Cardiac muscle cell (in vitro differentiated cells and primary cell): ENCODE results near the gene DEPDC5. TPM values are rescaled to one million over a fixed set of nuclear protein-coding genes. Genes with fewer than 3 reads are reported as not detected.
"Not testable (repeated sequence)": the region's sequence is repeated elsewhere in the genome, so short reads cannot be mapped to it uniquely, and the experiment has no call there.

Source experiments
- DNase-seq, 2 donors: peaks; one replicate each; pipeline versions ENCODE4 v3.0.0 to v3.0.0-alpha.2; 2010 to 2017; ENCODE audit warnings: low read depth in 1 of 2, low spot score in 1 of 2
- H3K27ac ChIP-seq: fragments of 200-600 bp; sonication (generic); 2 replicates; pipeline ENCODE4 v1.5.1; 2016
- H3K27me3 ChIP-seq: fragments of 200-600 bp; sonication (generic); 2 replicates; pipeline ENCODE4 v1.6.0; 2016; ENCODE audit warnings: control low read depth
- H3K36me3 ChIP-seq: fragments of 200-600 bp; sonication (generic); 2 replicates; pipeline ENCODE4 v1.5.1; 2016; ENCODE audit warnings: control low read depth
- H3K4me1 ChIP-seq: fragments of 200-600 bp; sonication (generic); 2 replicates; pipeline ENCODE4 v1.8.1; 2017; ENCODE audit warnings: low read depth, mild to moderate bottlenecking, mixed run types
- H3K4me3 ChIP-seq: fragments of 200-600 bp; sonication (generic); 2 replicates; pipeline ENCODE4 v1.5.1; 2016; ENCODE audit warnings: mild to moderate bottlenecking
- H3K9me3 ChIP-seq: fragments of 200-600 bp; sonication (generic); 2 replicates; pipeline ENCODE4 v1.5.1; 2017; ENCODE audit warnings: low read depth, mild to moderate bottlenecking, control low read depth
- CTCF ChIP-seq: IDR thresholded peaks from 2 replicates; pipeline ENCODE4 v1.5.1; 2012; ENCODE audit warnings: low read depth, mild to moderate bottlenecking, low read length
- polyA plus RNA-seq: library from polyadenylated mRNA; unstranded; fragments of >200 nt; fragmentation: Nextera tagmentation; extraction: Ambion mirVana; gene quantifications from 2 replicates; pipeline ENCODE4 v1.2.1, GENCODE V29; 2016
- total RNA-seq: library from RNA; depleted of rRNA; stranded (reverse); fragments of >200 nt; gene quantifications from 2 replicates; pipeline ENCODE4 v1.2.3, GENCODE V29; 2016

DEPDC5 gene
- total and polyA plus RNA-seq, 2 experiments from 2014 or later = 18.2 to 30.6 TPM

DNA sequence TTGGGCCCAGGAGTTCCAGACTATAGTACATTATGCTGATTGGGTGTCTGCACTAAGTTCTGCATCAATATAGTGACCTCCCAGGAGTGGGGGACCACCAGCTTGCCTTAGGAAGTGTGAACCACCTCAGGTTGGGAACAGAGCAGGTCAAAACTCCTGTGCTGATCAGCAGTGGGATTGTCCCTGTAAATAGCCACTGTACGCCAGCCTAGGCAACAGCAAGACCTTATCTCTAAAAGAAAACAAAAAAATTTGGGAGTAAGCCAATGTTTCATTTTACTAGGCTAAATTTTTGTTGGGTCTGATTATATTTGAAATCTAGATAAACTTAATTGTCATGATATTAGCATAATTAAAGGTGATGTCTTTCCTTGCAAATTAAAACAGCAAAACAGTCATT lies 3.4 kb downstream of the DEPDC5 start:
- H3K4me3 ChIP-seq = no peak overlapping the region
- no peak for TF ChIP-seq CTCF
- no peaks in the 10 kb centered on the region for H3K9me3 ChIP-seq
- peak in 1 of 2 donors; percentile 23 for DNase-seq
- H3K36me3 ChIP-seq = peaks cover 8% of the 10 kb centered on the region
- no peaks in the 10 kb centered on the region for H3K27me3 ChIP-seq
- H3K27ac ChIP-seq = no peak overlapping the region
- H3K4me1 ChIP-seq = peaks cover 12% of the 10 kb centered on the region

- H3K27me3 ChIP-seq, H3K4me3 ChIP-seq, H3K9me3 ChIP-seq, H3K36me3 ChIP-seq, H3K27ac ChIP-seq, DNase-seq, H3K4me1 ChIP-seq: not testable (repeated sequence)
Measured at GRCh38 chr22:31758860-31759259, 5.0 kb downstream of the DEPDC5 start.

DNA sequence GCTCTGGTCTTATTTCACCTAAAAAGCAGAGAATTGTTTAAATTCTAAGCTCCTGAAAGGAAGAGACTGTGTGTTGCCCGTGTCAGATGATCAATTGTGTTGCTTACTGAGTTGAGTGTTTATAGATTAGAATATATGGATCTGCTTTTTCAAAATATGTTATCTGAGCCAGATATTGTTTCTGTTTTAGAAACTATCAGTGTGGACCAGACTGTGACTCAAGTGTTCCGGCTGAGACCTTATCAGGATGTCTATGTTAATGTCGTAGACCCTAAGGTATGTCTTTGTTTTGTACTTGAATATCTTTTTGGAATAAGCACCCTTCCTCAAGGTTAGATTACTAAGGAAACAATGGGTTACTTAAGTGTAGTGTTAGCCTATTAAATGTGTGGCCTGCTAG lies 11.0 kb downstream of the DEPDC5 start:
- H3K36me3 ChIP-seq = peaks cover 27% of the 10 kb centered on the region
- no peak overlapping the region for H3K27ac ChIP-seq
- DNase-seq = no peak
- H3K4me1 ChIP-seq = no peaks in the 10 kb centered on the region
- H3K9me3 ChIP-seq = no peaks in the 10 kb centered on the region
- TF ChIP-seq CTCF = no peak
- H3K27me3 ChIP-seq = no peaks in the 10 kb centered on the region
- no peak overlapping the region for H3K4me3 ChIP-seq

GRCh38 chr22:31768422-31769059 lies 14.7 kb downstream of the DEPDC5 start:
- Histone ChIP-seq H3K4me1 (no peaks in the 10 kb centered on the region), H3K9me3 (no peaks in the 10 kb centered on the region), H3K27me3 (no peaks in the 10 kb centered on the region), H3K27ac (no peak overlapping the region), H3K4me3 (no peak overlapping the region), H3K36me3 (peaks cover 27% of the 10 kb centered on the region)
- no peak for TF ChIP-seq CTCF
- no peak for DNase-seq

GRCh38 chr22:31773416-31773815 lies 19.6 kb downstream of the DEPDC5 start:
- no peaks in the 10 kb centered on the region for H3K9me3 ChIP-seq
- no peak overlapping the region for H3K27ac ChIP-seq
- no peak for TF ChIP-seq CTCF
- no peaks in the 10 kb centered on the region for H3K4me1 ChIP-seq
- peaks cover 8% of the 10 kb centered on the region for H3K36me3 ChIP-seq
- no peak for DNase-seq
- no peak overlapping the region for H3K4me3 ChIP-seq
- H3K27me3 ChIP-seq = no peaks in the 10 kb centered on the region

GRCh38 chr22:31776231-31776630 lies 22.4 kb downstream of the DEPDC5 start:
- TF ChIP-seq CTCF = no peak

More at GRCh38 chr22:31776231-31776630, 22.4 kb downstream of the DEPDC5 start:
- no peak overlapping the region for H3K27ac ChIP-seq
- no peak for DNase-seq
- H3K36me3 ChIP-seq = peaks cover 9% of the 10 kb centered on the region
- H3K4me3 ChIP-seq = no peak overlapping the region
- H3K4me1 ChIP-seq = no peaks in the 10 kb centered on the region
- H3K27me3 ChIP-seq = no peaks in the 10 kb centered on the region
- no peaks in the 10 kb centered on the region for H3K9me3 ChIP-seq
